Thoracic aorta (tissue), 2 donors: ENCODE measurements around the gene MON2. TPM values are rescaled to one million over a fixed set of nuclear protein-coding genes. Genes with fewer than 3 reads are reported as not detected.

ENCODE experiments used
- ATAC-seq: fragments of 150-250 bp; one replicate; pipeline ENCODE4 v1.8.0; 2017; ENCODE audit warnings: low read depth; ENCODE audit not compliant: insufficient number of reproducible peaks, low FRiP score
- DNase-seq: peaks from one replicate; pipeline ENCODE4 v3.0.0-alpha.2; 2020; ENCODE audit warnings: low spot score
- H3K27ac ChIP-seq, 2 donors: fragments of 200-600 bp; sonication (generic); 1 replicate in 1 of 2; 2 replicates in 1 of 2; pipeline ENCODE4 v1.5.1; 2016; ENCODE audit warnings: mild to moderate bottlenecking in 2 of 2, moderate library complexity in 2 of 2
- H3K27me3 ChIP-seq: fragments of 200-600 bp; sonication (generic); replicated peaks from 2 replicates; pipeline ENCODE4 v1.6.0; 2016; ENCODE audit warnings: mild to moderate bottlenecking; ENCODE audit not compliant: insufficient read depth
- H3K36me3 ChIP-seq: fragments of 200-600 bp; sonication (generic); one replicate; pipeline ENCODE4 v1.5.1; 2016
- H3K4me1 ChIP-seq, 2 donors: fragments of 200-600 bp; sonication (generic); 1 replicate in 1 of 2; 2 replicates in 1 of 2; pipeline versions ENCODE4 v1.5.1 to v1.6.0; 2016; ENCODE audit warnings: low read depth in 2 of 2, mild to moderate bottlenecking in 1 of 2; ENCODE audit not compliant: control insufficient read depth in 1 of 2
- H3K4me3 ChIP-seq: fragments of 200-600 bp; sonication (generic); 2 replicates; pipeline ENCODE4 v1.5.1; 2016; ENCODE audit warnings: mild to moderate bottlenecking
- H3K9me3 ChIP-seq: fragments of 200-600 bp; sonication (generic); 2 replicates; pipeline ENCODE4 v1.5.1; 2016
- total RNA-seq, 2 donors: library from RNA; depleted of rRNA; stranded (reverse); fragments of >200 nt; gene quantifications; one replicate each; pipeline versions ENCODE4 v1.1.0 to v1.2.3, GENCODE V29; 2016
- TF ChIP-seq, protein P1 (sequence below): fragments of 200-600 bp; sonication (generic); IDR thresholded peaks from one replicate; pipeline ENCODE4 v1.5.1; 2019; ENCODE audit warnings: antibody characterized with exemption

The MON2 gene
- total RNA-seq, 2 donors from 2014 or later = 73.0 to 154 TPM

DNA sequence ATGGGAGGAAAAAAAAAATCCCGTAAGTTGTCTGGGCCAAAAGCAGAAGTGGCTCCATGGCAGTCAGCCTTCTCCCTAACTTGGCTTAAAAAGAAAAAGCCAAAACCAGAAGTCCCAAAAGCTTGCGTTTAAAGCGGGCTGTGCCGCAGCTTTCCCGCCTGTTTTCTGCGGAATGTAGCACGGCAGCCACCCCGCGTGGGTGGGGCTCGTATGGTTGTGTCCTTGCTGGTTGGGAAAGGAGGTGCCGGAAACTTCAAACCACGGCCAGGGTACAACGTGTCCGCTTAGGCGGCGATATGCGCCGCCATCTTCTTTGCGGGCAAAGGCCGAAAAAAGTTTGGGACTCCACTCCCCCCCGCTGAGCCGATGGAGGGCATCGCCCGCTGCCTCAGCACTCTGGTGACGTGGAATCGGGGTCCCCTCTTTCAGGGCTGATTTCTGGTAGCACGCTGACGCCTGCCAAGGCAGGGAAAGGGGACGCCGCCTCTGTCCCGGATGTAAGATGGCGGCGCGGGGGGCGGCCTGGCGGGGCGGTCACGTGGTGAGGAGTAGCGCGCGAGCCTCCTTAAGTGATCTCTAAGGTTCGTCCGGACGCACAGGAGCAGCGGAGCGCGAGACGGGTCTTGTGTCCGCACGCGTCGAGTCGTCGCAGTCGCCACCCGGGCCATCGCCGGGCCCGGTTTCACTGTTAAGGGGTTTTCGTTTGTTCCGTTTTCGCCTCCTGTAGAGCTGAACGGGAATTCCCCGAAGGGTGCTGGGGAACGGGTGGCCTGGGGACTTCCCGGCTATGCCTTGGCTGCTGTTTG, 135.8 kb downstream of the MON2 start:
- no peaks in the 10 kb centered on the region for H3K27me3 ChIP-seq
- TF ChIP-seq, protein P1, sequence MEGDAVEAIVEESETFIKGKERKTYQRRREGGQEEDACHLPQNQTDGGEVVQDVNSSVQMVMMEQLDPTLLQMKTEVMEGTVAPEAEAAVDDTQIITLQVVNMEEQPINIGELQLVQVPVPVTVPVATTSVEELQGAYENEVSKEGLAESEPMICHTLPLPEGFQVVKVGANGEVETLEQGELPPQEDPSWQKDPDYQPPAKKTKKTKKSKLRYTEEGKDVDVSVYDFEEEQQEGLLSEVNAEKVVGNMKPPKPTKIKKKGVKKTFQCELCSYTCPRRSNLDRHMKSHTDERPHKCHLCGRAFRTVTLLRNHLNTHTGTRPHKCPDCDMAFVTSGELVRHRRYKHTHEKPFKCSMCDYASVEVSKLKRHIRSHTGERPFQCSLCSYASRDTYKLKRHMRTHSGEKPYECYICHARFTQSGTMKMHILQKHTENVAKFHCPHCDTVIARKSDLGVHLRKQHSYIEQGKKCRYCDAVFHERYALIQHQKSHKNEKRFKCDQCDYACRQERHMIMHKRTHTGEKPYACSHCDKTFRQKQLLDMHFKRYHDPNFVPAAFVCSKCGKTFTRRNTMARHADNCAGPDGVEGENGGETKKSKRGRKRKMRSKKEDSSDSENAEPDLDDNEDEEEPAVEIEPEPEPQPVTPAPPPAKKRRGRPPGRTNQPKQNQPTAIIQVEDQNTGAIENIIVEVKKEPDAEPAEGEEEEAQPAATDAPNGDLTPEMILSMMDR = no peak
- ATAC-seq = peak; percentile 84
- no peaks in the 10 kb centered on the region for H3K9me3 ChIP-seq
- H3K27ac ChIP-seq = peak overlapping the region; percentile 98
- peaks cover 9 to 21% of the 10 kb centered on the region in 2 donors for H3K4me1 ChIP-seq
- H3K36me3 ChIP-seq = no peaks in the 10 kb centered on the region
- H3K4me3 ChIP-seq = peak overlapping the region; percentile 95
- DNase-seq = peak; percentile 74

DNA sequence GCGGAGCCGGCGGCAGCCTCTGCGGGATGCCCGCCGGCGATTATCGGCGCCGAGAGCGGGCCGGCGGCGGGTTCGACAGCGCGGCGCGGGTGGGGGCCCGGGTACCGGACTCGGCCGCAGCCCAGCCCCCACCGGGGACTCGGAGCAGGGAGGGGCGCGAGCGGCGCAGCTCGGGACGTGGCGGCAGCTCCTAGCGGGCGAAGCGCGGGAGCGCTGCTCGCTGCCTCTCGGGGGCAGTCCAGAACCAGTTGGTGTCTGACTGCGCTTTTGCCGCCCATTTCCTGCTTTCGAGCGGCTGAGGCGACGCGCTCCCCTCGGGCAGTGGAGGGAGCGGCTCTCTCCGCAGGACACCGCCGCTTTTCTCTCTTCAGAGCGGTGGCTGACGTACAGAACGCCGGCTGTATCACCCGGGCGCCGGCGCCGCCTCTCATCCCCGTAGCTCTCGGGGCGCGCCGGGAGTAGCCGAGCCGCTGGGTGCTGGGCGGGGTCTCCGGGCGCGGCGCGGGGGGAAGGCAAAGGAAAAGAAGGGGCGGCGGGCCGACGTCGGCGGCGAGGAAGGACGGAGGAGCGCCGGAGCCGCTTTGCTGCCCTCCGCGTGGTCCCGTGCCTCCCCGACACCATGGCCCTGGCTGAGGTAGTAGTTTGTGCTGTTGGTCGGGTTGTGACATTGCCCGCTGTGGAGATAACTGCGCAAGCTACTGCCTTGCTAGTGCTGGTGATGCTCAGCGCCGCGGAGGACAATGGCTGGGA, 136.6 kb downstream of the MON2 start:
- Histone ChIP-seq H3K4me3 (peak overlapping the region; percentile 95), H3K4me1 (peaks cover 9 to 21% of the 10 kb centered on the region in 2 donors), H3K9me3 (no peaks in the 10 kb centered on the region), H3K36me3 (no peaks in the 10 kb centered on the region), H3K27me3 (no peaks in the 10 kb centered on the region), H3K27ac (peak overlapping the region; percentile 98)
- TF ChIP-seq, protein P1 = peak; percentile 65
- DNase-seq (peak; percentile 34), ATAC-seq (peak; percentile 76)

DNA sequence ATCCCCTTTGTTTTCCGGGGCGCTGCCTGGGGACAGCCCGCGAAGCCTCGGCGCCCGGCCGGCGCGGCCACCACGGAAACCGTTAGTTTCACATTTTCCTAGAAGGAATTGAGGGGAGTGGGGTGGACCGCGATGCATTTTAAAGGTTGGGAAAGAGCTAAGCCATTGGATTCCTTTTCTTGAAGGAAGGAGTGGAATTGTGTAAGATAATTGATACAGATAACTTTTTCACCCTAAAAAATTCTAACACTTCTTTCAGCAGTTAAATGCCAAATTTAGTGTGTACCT, 137.1 kb downstream of the MON2 start:
- peak overlapping the region; percentile 95 for H3K4me3 ChIP-seq
- peaks cover 9 to 21% of the 10 kb centered on the region in 2 donors for H3K4me1 ChIP-seq
- DNase-seq (no peak), ATAC-seq (no peak)
- peak overlapping the region; percentile 98 for H3K27ac ChIP-seq
- no peaks in the 10 kb centered on the region for H3K36me3 ChIP-seq
- no peaks in the 10 kb centered on the region for H3K27me3 ChIP-seq
- TF ChIP-seq, protein P1 = no peak
- H3K9me3 ChIP-seq = no peaks in the 10 kb centered on the region

DNA sequence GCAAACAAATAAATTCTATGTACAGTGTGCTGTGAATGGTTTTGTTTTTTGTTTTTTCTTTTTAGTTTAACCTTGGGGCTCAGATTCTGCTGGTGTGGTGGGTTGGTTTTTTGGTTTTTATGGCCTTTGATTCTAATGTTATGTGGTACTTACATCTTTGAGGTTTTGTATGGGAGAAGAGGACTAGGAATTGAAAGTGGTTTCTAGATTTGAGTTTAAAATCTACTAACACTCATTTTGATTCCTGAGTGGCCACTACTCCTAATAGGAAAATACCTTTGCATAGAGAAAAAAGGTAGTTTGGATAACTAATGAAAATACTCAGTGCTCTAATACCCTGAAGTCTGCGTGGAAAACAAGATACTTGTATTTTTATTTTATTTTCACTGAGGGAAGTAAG, 137.7 kb downstream of the MON2 start:
- Histone ChIP-seq H3K27ac (peak overlapping the region in 1 of 2 donors; percentile 98), H3K4me3 (peak overlapping the region; percentile 95), H3K27me3 (no peaks in the 10 kb centered on the region), H3K36me3 (no peaks in the 10 kb centered on the region), H3K4me1 (peaks cover 9 to 21% of the 10 kb centered on the region in 2 donors), H3K9me3 (no peaks in the 10 kb centered on the region)
- ATAC-seq (no peak), DNase-seq (no peak)
- TF ChIP-seq, protein P1 = no peak

DNA sequence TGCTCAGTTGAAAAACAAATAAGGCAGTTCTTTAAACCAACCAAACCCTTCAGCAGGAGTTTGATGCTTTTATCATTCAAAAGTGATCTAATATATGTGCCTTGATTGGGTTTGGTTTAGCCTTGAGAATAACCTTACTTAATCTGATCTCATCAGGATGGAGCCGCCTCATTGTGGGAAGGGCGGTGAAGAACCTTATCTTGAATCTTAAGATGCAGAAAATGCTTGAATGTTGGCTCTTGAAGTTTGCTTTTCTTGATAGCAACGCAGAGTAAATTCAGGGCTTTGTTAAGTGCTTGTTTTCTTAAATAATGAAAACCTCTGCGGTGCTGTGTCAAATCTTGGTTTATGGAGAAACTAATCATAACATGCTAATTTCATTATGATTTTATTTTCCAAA, 138.2 kb downstream of the MON2 start:
- H3K9me3 ChIP-seq = no peaks in the 10 kb centered on the region
- no peaks in the 10 kb centered on the region for H3K27me3 ChIP-seq
- peaks cover 9 to 21% of the 10 kb centered on the region in 2 donors for H3K4me1 ChIP-seq
- no peak overlapping the region for H3K27ac ChIP-seq
- no peaks in the 10 kb centered on the region for H3K36me3 ChIP-seq
- TF ChIP-seq, protein P1 = no peak
- ATAC-seq (no peak), DNase-seq (no peak)
- peak overlapping the region; percentile 95 for H3K4me3 ChIP-seq
